K562 (cell line): ENCODE measurements around the gene TXNIP. TPM values are rescaled to one million over a fixed set of nuclear protein-coding genes. Genes with fewer than 3 reads are reported as not detected.
A peak's percentile ranks its signal among the peaks of the same experiment; 100 is the strongest.

Experiments
- ATAC-seq: fragments of 200-7000 bp; cut with Tn5 transposase; 3 replicates; pipeline ENCODE4 v1.9.1; 2020; ENCODE audit warnings: moderate library complexity
- BruUV-seq: library from RNA; stranded (reverse); fragments of 400-500 nt; replicated peaks from 2 replicates; lab custom pipeline; 2021; lab: Mats Ljungman, UMichigan
- CTCF ChIA-PET: fragments of 300-600 bp; formaldehyde crosslinking; extraction: SDS; loops from one replicate; lab custom pipeline; 2021; ENCODE audit warnings: low intra/inter-chr PET ratio; lab: Yijun Ruan, JAX
- POLR2A ChIA-PET: fragments of 300-600, 350-650 bp; sonication (Branson Sonifier 250); formaldehyde crosslinking; extraction: SDS; loops from one replicate; lab custom pipeline; 2021; ENCODE audit warnings: antibody characterized with exemption, inconsistent platforms; lab: Yijun Ruan, JAX
- DNase-seq, 4 experiments: peaks; one replicate each; pipeline versions ENCODE4 v3.0.0 to v3.0.0-alpha.2; 2011 to 2018; ENCODE audit warnings: low spot score in 3 of 4, mixed read lengths in 3 of 4; ENCODE audit errors: extremely low read depth in 1 of 4
- FAIRE-seq: peaks from 2 replicates; lab custom pipeline; 2011; peaks lifted over from hg19 to GRCh38; lab: Jason Lieb, UNC
- H2AFZ ChIP-seq: 2 replicates; pipeline ENCODE4 v1.6.0; 2011; ENCODE audit warnings: low read depth, low read length, control low read depth, inconsistent platforms
- H3K27ac ChIP-seq: fragments of 200-600 bp; 3 replicates; pipeline ENCODE4 v1.8.0; 2011; ENCODE audit warnings: low read depth, mild to moderate bottlenecking, control low read depth, inconsistent platforms, low read length, moderate library complexity, mixed read lengths; ENCODE audit errors: extremely low read depth
- H3K27me3 ChIP-seq, 2 experiments: fragments of 300-600 bp in 1 of 2; 2 replicates in 1 of 2; 3 replicates in 1 of 2; pipeline versions ENCODE4 v1.6.0 to v1.8.0; 2011; ENCODE audit warnings: inconsistent platforms in 2 of 2, low read length in 2 of 2, mild to moderate bottlenecking in 1 of 2, mixed read lengths in 1 of 2, moderate library complexity in 1 of 2; ENCODE audit not compliant: control insufficient read depth in 2 of 2, insufficient read depth in 2 of 2
- H3K36me3 ChIP-seq: fragments of 300-600 bp; 3 replicates; pipeline ENCODE4 v1.8.0; 2011; ENCODE audit warnings: mild to moderate bottlenecking, low read length, inconsistent platforms; ENCODE audit not compliant: control insufficient read depth, insufficient read depth
- H3K4me1 ChIP-seq, 2 experiments: fragments of 200-600 bp in 1 of 2; replicated peaks in 1 of 2; 2 replicates in 1 of 2; 3 replicates in 1 of 2; pipeline versions ENCODE4 v1.5.1 to v1.8.0; 2011; ENCODE audit warnings: inconsistent platforms in 2 of 2, low read length in 2 of 2, mild to moderate bottlenecking in 1 of 2, mixed read lengths in 1 of 2, moderate library complexity in 1 of 2; ENCODE audit not compliant: control insufficient read depth in 2 of 2, insufficient read depth in 2 of 2
- H3K4me2 ChIP-seq: 2 replicates; pipeline ENCODE4 v1.6.1; 2011; ENCODE audit warnings: low read length, control low read depth, inconsistent platforms, mixed read lengths; ENCODE audit not compliant: insufficient read depth
- H3K4me3 ChIP-seq: fragments of 200-600 bp; sonication (generic), shearing (Covaris generic); 2 replicates; pipeline ENCODE4 v1.5.1; 2016; ENCODE audit warnings: control low read depth, inconsistent platforms
- H3K79me2 ChIP-seq: fragments of 200-600 bp; 3 replicates; pipeline ENCODE4 v1.8.0; 2011; ENCODE audit warnings: low read length, inconsistent platforms; ENCODE audit not compliant: control insufficient read depth, insufficient read depth
- H3K9ac ChIP-seq, 2 experiments: 2 replicates each; pipeline versions ENCODE4 v1.6.0 to v1.6.1; 2011; ENCODE audit warnings: low read depth in 2 of 2, low read length in 2 of 2, control low read depth in 1 of 2, inconsistent platforms in 1 of 2, mild to moderate bottlenecking in 1 of 2, mixed read lengths in 1 of 2; ENCODE audit not compliant: insufficient read depth in 1 of 2
- H3K9me1 ChIP-seq: one replicate; pipeline ENCODE4 v1.6.0; 2011; ENCODE audit warnings: inconsistent platforms, mild to moderate bottlenecking, low read length, moderate library complexity; ENCODE audit not compliant: control insufficient read depth, insufficient read depth
- H3K9me3 ChIP-seq: replicated peaks from 2 replicates; pipeline ENCODE4 v1.5.1; 2011; ENCODE audit warnings: low read depth, low read length, inconsistent platforms; ENCODE audit not compliant: control insufficient read depth, insufficient read depth
- H4K20me1 ChIP-seq: replicated peaks from 2 replicates; pipeline ENCODE4 v1.6.1; 2011; ENCODE audit warnings: low read length, inconsistent platforms, mixed read lengths; ENCODE audit not compliant: control insufficient read depth, insufficient read depth
- ADNP ChIP-seq: fragments of 200-800 bp; sonication (Bioruptor generic); IDR thresholded peaks from 2 replicates; pipeline ENCODE4 v1.6.1; 2016; ENCODE audit warnings: missing genetic modification characterization, missing compliant biosample characterization
- ATF7 ChIP-seq: fragments of 450-650 bp; IDR thresholded peaks from 2 replicates; pipeline ENCODE4 v1.7.1; 2014; ENCODE audit warnings: mild to moderate bottlenecking, moderate library complexity
- BHLHE40 ChIP-seq: IDR thresholded peaks from 2 replicates; pipeline ENCODE4 v1.6.1; 2011; ENCODE audit warnings: low read length, improper control_type of control experiment
- BRF1 ChIP-seq: IDR thresholded peaks from 3 replicates; pipeline ENCODE4 v1.6.1; 2011; ENCODE audit warnings: borderline replicate concordance, mild to moderate bottlenecking; ENCODE audit not compliant: insufficient read length; ENCODE audit errors: extremely low read depth
- EP300 ChIP-seq: IDR thresholded peaks from 2 replicates; pipeline ENCODE4 v1.6.1; 2012; ENCODE audit warnings: low read length, improper control_type of control experiment
- MNT ChIP-seq, 2 experiments: fragments of 450-650 bp; conservative IDR thresholded peaks; 2 replicates each; pipeline ENCODE4 v1.6.1; 2017; ENCODE audit warnings: mild to moderate bottlenecking in 2 of 2, moderate library complexity in 2 of 2
- NR2C1 ChIP-seq, 2 experiments: fragments of 450-650 bp; IDR thresholded peaks; 2 replicates each; pipeline ENCODE4 v1.6.1; 2017; ENCODE audit warnings: mild to moderate bottlenecking in 2 of 2, antibody characterized with exemption in 1 of 2, inconsistent platforms in 1 of 2, missing compliant biosample characterization in 1 of 2, missing genetic modification characterization in 1 of 2
- POLR2H ChIP-seq: IDR thresholded peaks from 2 replicates; pipeline ENCODE4 v1.6.1; 2016; ENCODE audit warnings: missing genetic modification characterization, low read depth, mild to moderate bottlenecking, control low read depth, missing compliant biosample characterization, moderate library complexity
- RAD51 ChIP-seq: fragments of 450-650 bp; IDR thresholded peaks from 2 replicates; pipeline ENCODE4 v1.7.1; 2016; ENCODE audit warnings: low read depth, mild to moderate bottlenecking, borderline replicate concordance
- TFE3 ChIP-seq: fragments of 450-650 bp; formaldehyde crosslinking; IDR thresholded peaks from 2 replicates; pipeline ENCODE4 v1.4.0; 2020; ENCODE audit warnings: mild to moderate bottlenecking, mixed read lengths
- USF2 ChIP-seq: sonication (generic); formaldehyde crosslinking; IDR thresholded peaks from 2 replicates; pipeline ENCODE4 v1.5.0; 2020; ENCODE audit warnings: missing genetic modification reagents
- XRCC5 ChIP-seq: fragments of 200-400 bp; formaldehyde crosslinking; IDR thresholded peaks from 2 replicates; pipeline ENCODE4 v1.6.1; 2017; ENCODE audit warnings: low read depth, mild to moderate bottlenecking, low read length
- ZC3H8 ChIP-seq: fragments of 450-650 bp; IDR thresholded peaks from 2 replicates; pipeline ENCODE4 v1.6.1; 2017
- ZNF41 ChIP-seq: fragments of 250-450 bp; sonication (Bioruptor Pico); conservative IDR thresholded peaks from 2 replicates; pipeline ENCODE4 v1.4.0; 2020; ENCODE audit warnings: mild to moderate bottlenecking
- ZNF644 ChIP-seq: fragments of 200-800 bp; sonication (Bioruptor generic); IDR thresholded peaks from 2 replicates; pipeline ENCODE4 v1.6.1; 2016; ENCODE audit warnings: low read depth, missing genetic modification characterization, missing compliant biosample characterization
- ZNF830 ChIP-seq: fragments of 250-450 bp; sonication (Bioruptor Pico); IDR thresholded peaks from 2 replicates; pipeline ENCODE4 v1.5.0; 2021; ENCODE audit warnings: mild to moderate bottlenecking
- WGBS: fragments of 100-300 bp; shearing (Covaris generic); methylation state at CpG from one replicate; pipeline ENCODE4 v1.1.6; 2016; ENCODE audit warnings: low coverage, mixed read lengths; ENCODE audit not compliant: insufficient coverage; ENCODE audit errors: missing lambda C conversion rate; 5-methylcytosine and 5-hydroxymethylcytosine counted together
- in situ Hi-C: fragments of 300-500 bp; cut with MboI; formaldehyde crosslinking; loops from 4 replicates; pipeline ENCODE4 v1.15.0; 2018; ENCODE audit warnings: inconsistent platforms, mixed read lengths
- intact Hi-C: fragments of 100-400 bp; cut with micrococcal nuclease; formaldehyde crosslinking; loops from 2 replicates; pipeline ENCODE4 v1.14.2; 2022
- polyA plus RNA-seq, 8 experiments: library from polyadenylated mRNA; depleted of rRNA in 4 of 8; stranded (reverse) in 5 of 8; unstranded in 3 of 8; fragments of >200 nt; fragmentation: Nextera tagmentation in 2 of 8; fragmentation: Illumina TruSeq in 1 of 8; extraction: Ambion mirVana in 2 of 8; extraction: Trizol in 1 of 8; gene quantifications; 2 replicates each; pipeline versions ENCODE4 v1.2.1 to v1.2.3, GENCODE V29; 2011 to 2014; ENCODE audit warnings: inconsistent platforms in 1 of 8, missing spikeins in 1 of 8
- total RNA-seq, 7 experiments: library from RNA; depleted of rRNA in 6 of 7; stranded (reverse); fragments of >200 nt in 6 of 7; fragmentation: Illumina TruSeq in 2 of 7; extraction: Trizol in 2 of 7; gene quantifications; 2 replicates each; pipeline versions ENCODE4 v1.2.1 to v1.2.3, GENCODE V29; 2011 to 2021; ENCODE audit warnings: low replicate concordance in 1 of 7

TXNIP gene
- total and polyA plus RNA-seq, 9 of the 15 experiments (the other 6 are each of a cell fraction or from before 2014, with no cell fraction given) = 120 to 499 (median 257) TPM

DNA sequence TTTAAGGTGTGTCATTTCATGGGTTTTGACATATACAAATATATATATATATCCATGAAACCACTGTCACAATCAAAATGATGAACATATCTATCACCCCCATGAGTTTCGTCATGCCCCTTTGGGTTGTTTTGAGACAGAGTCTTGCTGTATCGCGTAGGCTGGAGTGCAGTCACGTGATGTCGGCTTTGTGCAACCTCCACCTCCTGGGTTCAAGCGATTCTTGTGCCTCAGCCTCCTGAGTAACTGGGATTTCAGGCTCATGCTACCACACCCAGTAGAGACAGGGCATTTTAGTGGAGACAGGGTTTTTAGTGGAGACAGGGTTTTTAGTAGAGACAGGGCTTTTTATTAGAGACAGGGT, 17.2 kb upstream of the TXNIP start (continued):
- TF ChIP-seq TFE3 (CRISPR knock-in tag) (peak; percentile 89), BHLHE40 (0 out of 2 replicates have a peak, but pooled peaks have one; percentile 27), RAD51 (peak; percentile 83), USF2 (peak; percentile 74)
- TF ChIP-seq, all 486 proteins: peak for 7

GRCh38 chr1:146012703-146013558, 16.6 kb upstream of the TXNIP start:
- peaks cover 2 to 6% of the 10 kb centered on the region in 2 experiments for H3K4me1 ChIP-seq
- DNase-seq (peak; percentile 51 to 83 (median 56)), FAIRE-seq (peak; percentile 86), ATAC-seq (peak; percentile 84)
- no peak overlapping the region for H3K9ac ChIP-seq
- no peaks in the 10 kb centered on the region for H3K27me3 ChIP-seq
- intact Hi-C loops = loop anchor here (1.0 to 10.0 kb wide), 3 partner anchors 122 to 288 kb away; partner anchors contain the start of gene NUDT17
- no peaks in the 10 kb centered on the region for H3K79me2 ChIP-seq
- ChIA-PET POLR2A (interaction anchor here (0.7 to 2.2 kb wide), 4 partner anchors 17 to 97 kb away, joined by 3 to 9 read pairs (median 4); partner anchors contain the start of gene TXNIP), CTCF (interaction anchor here (0.5 to 3.7 kb wide), 7 partner anchors 35 to 262 kb away, joined by 3 to 32 read pairs (median 3); partner anchors contain the start of gene NUDT17)
- no peaks in the 10 kb centered on the region for H3K36me3 ChIP-seq
- H4K20me1 ChIP-seq = no peaks in the 10 kb centered on the region
- H3K4me2 ChIP-seq = no peak overlapping the region
- no TSS peak for BruUV-seq
- 2% methylated on average over 4 of the region's 4 CpGs for WGBS
- H2AFZ ChIP-seq = peak overlapping the region; percentile 71
- H3K27ac ChIP-seq = no peak overlapping the region
- no peak overlapping the region for H3K4me3 ChIP-seq
- no peaks in the 10 kb centered on the region for H3K9me3 ChIP-seq
- H3K9me1 ChIP-seq = no peaks in the 10 kb centered on the region
- in situ Hi-C loops = loop anchor here (5.0 kb wide), 1 partner anchor 166 kb away; the partner anchor contains the start of gene NUDT17
- TF ChIP-seq ZNF41 (CRISPR knock-in tag) (no peak), ADNP (tag) (no peak), ZC3H8 (no peak), ZNF644 (tag) (0 out of 2 replicates have a peak, but pooled peaks have one; percentile 30), NR2C1 (IDR thresholded peaks at IDR 0.05) (no peak), NR2C1 (tag; IDR thresholded peaks at IDR 0.05) (no peak), XRCC5 (no peak), ATF7 (peak; percentile 49; the same call in 1 of the 2 replicates), POLR2H (tag) (peak; percentile 41; the same call in 1 of the 2 replicates), MNT (conservative IDR thresholded peaks at IDR 0.05) (peak in 1 of 2 experiments; percentile 33; a peak in 2 of 4 replicates), BRF1 (no peak), EP300 (peak; percentile 26; the same call in 1 of the 2 replicates), ZNF830 (no peak)
